T-helper 22 cell (primary cell): ENCODE measurements around the gene CAMK1D.
"Not testable (repeated sequence)": the region's sequence is repeated elsewhere in the genome, so short reads cannot be mapped to it uniquely, and the experiment has no call there.

Experiments
- DNase-seq: peaks from one replicate; pipeline ENCODE4 v3.0.0-alpha.2; 2020; ENCODE audit warnings: low read depth

CAMK1D gene

DNA sequence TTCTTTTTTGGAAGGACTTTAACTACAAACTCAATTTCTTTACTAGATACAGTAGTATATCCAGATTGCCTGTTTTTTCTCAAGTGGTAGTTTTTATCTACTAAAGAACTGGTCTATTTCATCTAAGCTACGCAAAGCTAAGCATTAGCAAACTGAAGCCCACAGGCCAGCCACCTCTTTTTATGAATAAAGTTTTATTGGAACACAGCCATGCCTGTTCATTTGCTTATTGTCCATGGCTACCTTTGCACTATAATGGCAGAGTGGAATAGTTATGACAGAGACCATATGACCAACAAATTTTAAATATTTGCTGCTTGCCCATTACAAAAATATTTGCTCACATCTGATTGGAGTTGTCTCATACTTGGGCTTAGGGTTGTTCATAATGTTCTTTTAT, 168.7 kb downstream of the CAMK1D start:
- no peak for DNase-seq

DNA sequence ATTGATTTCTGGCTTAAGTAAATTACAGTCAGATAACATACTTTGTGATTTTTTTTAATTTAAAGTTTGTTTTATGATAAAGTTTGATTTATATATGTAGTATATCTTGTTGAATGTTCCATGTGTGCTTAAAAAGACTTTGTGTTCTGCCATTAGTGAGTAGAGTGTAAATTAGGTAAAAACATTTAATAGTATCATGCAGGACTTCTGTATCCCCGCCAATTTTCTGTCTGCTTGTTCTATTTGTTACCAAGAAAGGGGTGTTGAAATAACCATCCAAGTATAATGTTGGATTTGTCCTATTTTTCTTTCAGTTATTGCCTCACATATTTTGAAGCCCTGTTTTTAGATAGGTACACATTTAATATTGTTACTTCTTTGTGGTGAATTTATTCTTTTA, 172.1 kb downstream of the CAMK1D start:
- no peak for DNase-seq

DNA sequence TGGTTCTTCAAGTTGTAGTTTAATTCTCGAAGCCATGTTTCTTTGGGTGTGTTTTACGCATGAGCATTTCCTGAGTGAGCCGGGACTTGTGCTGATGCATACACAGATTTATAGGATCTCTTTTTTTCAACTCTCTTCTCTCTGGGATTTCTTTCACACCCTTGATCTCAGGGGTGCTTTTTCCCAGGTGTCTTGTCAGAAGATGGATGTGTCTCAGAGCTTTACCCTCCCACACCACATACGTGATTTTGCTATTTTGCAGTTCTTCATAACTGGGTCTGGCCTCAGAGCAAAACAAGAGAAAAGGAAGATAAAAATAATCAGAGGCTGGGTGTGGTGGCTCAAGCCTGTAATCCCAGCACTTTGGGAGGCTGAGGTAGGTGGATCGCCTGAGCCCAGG, 177.0 kb downstream of the CAMK1D start:
- DNase-seq: no peak

- no peak for DNase-seq
Observed at GRCh38 chr10:12529976-12530375, 180.6 kb downstream of the CAMK1D start.

GRCh38 chr10:12531305-12532220, 182.2 kb downstream of the CAMK1D start:
- DNase-seq: no peak

DNA sequence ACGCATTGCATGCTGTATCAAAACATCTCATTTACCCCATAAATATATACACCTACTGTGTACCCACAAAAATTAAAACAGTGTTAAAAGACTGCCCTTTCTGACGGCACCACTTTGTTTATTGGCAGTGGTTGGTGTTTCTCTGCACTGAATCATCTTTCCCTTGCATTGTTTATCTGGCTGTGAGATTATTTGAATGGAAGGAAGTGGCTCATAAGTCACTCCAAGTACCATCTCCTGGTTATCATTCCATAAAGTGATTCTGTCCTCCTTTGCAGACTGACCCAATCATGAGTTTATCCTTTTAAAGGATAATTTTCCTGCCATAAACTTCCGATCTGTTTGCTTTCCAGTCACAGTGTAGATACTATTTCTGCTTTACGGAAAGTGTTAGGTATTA, 183.8 kb downstream of the CAMK1D start:
- DNase-seq: no peak

DNA sequence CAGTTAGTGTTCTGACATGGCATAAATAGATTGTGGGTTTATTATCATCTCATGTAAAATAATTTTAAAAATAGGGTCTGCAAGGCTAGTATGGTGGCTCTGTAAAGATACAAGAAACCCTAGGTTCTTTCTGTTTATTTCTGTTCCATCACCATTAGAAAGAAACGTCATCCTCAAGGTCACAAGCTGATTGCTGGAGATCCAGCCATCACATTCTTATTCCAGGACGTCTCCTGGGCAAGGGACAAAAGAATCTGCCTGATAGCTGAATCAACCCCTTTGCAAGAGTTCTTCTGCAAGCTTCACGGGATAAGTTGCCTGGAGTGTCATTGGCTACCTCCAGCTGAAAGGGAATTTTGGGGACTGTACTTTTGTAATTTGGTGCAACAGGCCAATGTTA, 184.4 kb downstream of the CAMK1D start:
- no peak for DNase-seq

DNA sequence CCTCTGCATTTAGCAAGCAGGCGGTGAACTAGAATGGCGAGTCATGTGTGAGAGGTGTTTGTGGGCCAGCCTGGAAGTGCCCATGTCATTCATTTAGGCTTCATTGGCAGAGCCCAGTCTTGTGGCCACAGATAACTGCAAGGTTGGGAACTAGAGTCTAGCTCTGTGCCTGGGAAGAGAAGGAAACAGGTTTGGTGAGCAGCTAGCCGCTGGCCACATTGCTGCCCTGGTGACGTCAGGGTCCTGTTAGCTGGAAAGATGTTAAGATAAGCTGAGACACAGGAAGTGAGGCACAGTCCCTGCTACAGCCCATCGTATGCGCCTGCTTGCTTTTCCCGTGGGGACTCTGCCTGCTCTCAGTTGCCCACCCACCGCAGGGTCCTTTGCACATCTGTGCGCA, 185.5 kb downstream of the CAMK1D start:
- no peak for DNase-seq

DNA sequence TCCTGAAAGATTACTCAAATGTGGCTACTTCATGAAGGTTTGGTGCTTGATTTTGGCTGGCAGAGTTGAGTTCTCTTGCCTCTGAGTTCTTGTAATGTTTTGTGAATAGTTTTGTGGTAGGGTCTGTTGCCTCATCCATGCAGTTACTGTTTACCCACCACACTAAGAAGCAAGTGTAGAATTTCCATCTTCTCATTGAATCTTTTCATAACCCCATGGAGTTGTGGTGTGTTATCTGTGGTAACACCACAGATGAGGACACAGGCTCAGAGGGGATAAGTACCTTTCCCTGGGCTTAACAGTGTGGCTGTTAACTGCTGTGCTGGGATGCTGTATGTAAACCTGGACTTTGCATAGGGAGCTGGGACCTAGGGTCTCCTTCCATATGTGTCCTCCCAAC, 186.3 kb downstream of the CAMK1D start:
- no peak for DNase-seq

DNA sequence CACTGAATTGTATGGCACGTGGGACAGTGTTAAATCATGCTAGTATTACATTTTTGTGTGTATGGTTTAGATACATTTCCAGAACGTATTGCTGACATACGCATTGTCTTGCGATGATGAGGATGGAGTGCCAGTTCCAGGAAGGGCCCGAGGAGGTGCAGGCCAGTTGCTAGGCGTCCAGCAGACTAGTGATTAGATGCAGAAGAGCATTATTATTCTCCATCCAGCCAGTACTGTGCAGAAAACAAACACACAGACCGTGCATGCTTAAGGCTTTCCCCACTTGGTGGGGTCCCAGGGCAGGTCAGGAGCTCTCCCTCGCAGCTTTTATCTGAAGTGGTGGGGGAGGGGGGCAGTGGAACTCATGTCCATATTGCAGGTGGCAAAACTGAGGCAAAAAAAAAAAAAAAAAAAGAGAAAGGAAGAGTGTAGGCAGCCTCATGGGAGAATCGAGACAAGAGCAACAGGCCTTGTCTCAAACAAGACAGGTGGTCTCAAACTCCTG, 189.2 kb downstream of the CAMK1D start:
- DNase-seq: no peak

DNA sequence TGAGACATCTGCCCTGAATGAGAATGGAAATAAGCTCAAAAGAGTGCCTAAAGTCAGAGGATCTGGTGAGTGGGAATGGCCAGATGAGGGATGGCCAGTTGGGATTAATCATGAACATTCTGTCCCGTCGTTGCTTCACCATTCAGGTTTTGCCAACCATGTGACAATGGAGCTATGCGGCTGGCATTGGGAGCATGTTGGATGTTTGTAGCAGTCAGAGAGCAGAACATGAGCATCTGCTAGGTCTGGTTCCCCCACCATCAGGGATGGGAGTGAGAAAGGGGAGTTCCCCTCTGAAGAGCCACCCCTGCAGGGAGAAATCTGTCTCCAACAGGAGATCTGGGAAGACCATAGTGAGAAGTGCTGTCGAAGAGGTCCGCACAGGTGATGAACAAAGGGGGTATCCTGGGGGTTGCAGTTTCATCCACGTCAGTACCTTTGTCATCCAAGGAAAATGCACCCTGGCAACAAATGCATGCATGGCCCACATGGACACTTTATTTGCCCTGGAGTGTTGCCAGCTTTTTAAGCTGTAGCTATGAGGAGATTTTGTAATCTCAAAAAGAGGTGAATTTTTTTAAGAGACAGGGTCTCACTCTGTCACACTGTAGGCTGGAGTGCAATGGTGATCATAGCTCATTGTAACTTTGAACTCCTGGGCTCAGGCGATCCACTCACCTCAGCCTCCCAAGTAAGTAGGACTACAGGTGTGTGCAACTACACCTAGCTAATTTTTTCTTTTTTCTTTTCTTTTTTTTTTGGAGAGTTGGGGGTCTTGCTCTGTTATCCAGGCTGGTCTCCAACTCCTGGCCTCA, 190.2 kb downstream of the CAMK1D start:
- no peak for DNase-seq

DNA sequence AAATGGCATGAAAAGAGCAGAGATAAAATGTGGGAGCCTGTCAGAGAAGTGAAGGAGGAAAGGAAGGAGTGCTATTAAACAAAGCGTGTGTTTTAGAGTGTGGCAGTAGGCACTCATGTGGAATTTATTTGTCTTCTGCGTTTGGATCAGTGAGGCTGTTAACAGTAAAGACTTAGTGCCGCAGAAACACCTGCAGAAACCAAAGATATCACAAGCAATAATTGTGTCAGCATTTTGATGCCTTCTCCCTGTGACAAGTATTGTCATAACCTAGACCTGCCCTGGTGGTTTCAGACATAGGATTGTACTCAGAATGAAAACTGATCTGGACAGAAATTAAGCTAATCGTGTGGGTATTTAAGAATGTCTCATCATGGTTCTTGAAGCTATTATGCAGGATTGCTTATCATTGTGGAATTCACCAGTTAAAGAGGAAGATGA, 191.0 kb downstream of the CAMK1D start:
- DNase-seq: no peak

- DNase-seq: no peak
Observed at GRCh38 chr10:12541446-12542067, 192.2 kb downstream of the CAMK1D start.

DNA sequence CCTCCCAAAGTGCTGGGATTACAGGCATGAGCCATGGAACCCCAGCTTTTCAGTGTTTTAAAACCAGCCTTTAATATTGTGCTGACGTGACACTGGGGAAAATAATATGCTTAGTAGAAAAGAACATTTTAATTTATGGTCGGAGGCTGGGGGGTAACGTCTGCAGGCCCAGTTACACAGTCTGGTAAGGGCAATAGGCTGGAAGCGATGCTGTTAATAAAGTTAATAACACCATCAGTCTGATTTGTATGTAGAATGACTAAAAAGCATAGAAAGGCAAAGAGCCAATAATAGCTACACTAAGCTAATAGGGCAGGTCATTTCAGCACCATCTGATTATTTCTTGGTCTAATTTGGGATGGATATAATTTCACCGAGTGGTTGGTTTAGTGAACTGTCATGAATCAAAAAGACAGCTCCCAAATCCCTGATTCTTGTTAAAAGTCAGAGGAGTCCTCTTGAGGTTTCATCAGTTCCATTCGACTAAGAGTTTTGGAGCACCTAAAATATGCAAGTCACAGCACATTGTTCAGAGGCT, 192.9 kb downstream of the CAMK1D start:
- DNase-seq: no peak

DNA sequence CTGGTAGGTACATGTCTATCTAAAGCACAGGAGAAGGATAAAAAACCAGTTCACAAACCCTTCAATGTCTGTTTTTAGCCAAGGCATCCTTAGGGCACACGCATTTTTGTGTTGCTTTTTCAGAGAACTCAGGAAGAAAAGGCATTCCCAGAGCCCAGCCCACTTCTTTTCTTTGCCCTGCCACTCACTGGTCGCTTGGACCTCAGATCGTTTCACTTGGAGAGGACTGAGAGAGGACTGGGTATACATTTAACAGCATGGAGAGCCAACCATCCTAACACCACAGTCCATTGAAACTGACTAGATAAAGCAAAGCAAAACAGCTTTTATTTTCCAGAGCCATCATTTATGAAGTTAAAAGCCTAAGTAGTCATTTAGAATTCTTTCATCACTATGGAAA, 194.2 kb downstream of the CAMK1D start:
- no peak for DNase-seq

DNA sequence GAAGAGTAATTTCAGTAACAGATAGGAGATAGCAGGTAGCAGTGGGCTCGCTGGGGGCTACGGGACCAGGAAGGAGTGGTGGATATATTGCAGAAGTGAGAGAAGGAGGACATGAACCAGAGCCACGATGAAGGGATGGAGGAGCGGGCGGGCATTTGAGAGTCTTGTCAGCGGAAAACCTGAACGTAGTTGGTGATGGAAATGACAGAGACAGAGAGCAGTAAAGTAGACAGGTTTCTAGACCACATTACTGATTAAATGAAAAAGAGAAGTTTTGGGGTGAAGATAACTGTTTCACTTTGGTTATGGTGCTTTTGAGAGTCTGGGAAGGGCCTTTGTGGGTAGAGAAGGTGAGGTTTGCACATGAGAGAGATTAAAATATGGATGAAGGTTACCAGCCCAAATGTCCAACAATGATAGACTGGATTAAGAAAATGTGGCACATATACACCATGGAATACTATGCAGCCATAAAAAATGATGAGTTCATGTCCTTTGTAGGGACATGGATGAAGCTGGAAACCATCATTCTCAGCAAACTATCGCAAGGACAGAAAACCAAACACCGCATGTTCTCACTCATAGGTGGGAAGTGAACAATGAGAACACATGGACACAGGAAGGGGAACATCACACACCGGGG, 196.9 kb downstream of the CAMK1D start:
- DNase-seq: not testable (repeated sequence)

DNA sequence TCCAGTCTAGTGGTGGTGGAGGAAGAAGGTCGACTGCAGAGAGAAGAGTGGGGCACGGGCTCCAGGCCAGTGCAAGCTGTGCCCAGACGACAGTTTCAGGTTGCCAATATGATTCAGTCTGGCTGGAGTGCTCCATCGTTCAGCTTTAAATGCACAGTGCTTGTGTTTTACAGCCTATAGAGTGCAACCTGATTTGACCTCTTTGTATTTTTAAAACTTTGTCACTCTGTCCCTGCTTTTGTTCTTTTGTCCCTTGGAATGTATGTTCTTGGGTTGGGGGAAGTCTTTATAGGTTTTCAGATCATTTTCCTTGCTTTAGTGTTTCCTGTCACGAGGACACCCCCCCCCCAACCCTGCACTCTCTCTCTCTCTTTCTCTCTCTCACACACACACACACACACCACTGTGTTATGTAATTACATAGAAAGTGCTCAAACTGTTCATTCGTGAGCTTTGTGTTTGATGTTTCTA, 198.0 kb downstream of the CAMK1D start:
- DNase-seq: no peak

- no peak for DNase-seq
Observed at GRCh38 chr10:12549297-12549696, 199.9 kb downstream of the CAMK1D start.

- no peak for DNase-seq
Observed at GRCh38 chr10:12550994-12551393, 201.6 kb downstream of the CAMK1D start.

DNA sequence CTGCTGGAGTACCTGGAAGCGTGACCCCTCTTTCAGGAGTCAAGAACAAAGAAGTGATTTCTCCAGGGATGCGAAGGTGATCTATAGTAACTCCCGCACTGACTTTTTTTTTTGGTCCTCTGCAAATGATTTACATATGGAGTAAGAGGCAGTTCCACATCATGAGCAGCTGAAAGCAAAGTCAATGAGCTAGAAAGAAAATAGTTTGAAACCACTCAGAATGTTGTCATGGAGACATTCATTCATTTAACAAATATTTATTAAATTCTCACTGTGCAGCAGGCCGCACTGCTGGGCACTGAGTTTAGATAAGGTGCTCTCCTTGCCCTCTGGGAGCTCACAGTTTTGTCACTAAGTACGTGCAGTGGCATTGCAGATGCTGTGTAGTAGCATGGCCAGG, 206.7 kb downstream of the CAMK1D start:
- no peak for DNase-seq

DNA sequence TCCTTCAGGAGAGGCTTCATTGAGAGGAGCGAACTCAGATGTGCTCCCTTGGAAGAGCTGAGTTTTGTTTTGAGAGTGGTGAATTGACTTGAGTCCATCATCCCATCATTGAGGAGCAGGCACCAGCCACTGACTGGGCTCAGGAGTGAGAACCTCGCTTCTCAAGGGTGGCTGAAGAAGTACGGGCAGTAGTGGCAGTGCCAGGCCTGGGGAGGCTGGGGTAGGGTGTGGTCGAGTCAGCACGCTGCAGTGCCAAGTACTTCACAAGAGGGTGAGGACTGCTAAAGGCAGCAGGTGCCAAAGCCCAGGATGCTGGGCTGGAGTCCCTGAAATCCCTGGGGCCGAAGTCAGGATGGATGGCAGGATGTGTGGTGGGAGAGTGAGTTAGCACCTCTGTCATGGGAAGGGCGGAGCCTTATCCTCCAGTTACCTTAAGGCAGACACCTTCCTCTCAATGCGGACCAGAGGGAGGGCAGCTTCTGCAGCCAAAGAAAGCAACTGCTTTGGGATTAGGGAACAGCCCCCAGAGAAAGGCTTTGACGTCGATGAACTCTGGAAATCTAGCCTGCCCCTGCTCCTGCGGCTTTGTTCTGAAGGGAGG, 210.3 kb downstream of the CAMK1D start:
- DNase-seq: no peak
